Measurements from ENCODE around the gene CNTN6. TPM values are rescaled to one million over a fixed set of nuclear protein-coding genes. Genes with fewer than 3 reads are reported as not detected.

The CNTN6 gene
- total RNA-seq (2014; rRNA removed; shearing (Covaris generic)): not detected in 2 replicates

- DNase-seq (ENCODE audit: low spot score): no peak
These were observed at the start of gene CNTN6 for GRCh38 chr3:1092771-1093170. TSS of gene CNTN6 (plus strand) at chr3:1093024. CDS start at chr3:1148009, 54,985 bp downstream.

DNA sequence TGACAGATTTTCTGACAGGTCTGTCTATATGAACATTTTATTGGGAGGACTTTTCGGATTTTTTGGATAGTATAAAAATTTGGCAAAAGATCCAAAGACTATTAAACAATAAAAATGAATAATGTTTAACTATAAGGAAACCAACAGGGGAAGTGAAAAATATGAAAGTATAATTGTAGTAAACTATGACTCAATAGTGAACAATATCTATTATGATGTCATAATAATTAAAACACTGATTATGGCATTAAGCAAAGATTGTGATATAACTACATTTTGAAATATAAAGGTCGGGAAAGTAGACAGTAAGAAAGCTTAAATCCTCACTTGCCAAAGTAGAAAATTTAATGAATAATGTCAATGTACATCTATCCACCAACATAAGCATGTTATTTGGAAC lies 44.3 kb upstream of the CNTN6 start:
- no peak for DNase-seq (ENCODE audit: low spot score)

GRCh38 chr3:1055870-1056269 lies 37.0 kb upstream of the CNTN6 start:
- DNase-seq (ENCODE audit: low spot score): no peak

- no peak for DNase-seq (ENCODE audit: low spot score)
These were observed 36.1 kb upstream of the CNTN6 start for GRCh38 chr3:1056744-1057143.

DNA sequence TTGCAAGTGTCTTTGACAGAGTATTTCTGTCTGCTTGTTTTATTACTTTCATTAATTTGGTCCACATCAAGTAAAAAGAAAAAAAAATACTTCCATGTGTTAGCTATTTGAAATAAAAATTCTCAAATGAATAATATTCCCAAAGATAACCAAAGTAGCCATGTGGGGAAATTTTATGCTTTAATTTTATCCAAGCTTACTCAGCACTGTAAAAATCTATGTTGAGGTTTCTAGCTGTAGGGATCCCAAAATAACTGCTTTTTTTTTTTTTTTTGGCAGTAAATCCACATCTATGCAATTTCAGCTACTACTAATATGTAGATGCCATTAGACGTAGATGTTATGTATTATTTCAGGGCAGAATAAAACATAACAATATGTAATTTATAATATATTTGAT lies 35.4 kb upstream of the CNTN6 start:
- no peak for DNase-seq (ENCODE audit: low spot score)

DNA sequence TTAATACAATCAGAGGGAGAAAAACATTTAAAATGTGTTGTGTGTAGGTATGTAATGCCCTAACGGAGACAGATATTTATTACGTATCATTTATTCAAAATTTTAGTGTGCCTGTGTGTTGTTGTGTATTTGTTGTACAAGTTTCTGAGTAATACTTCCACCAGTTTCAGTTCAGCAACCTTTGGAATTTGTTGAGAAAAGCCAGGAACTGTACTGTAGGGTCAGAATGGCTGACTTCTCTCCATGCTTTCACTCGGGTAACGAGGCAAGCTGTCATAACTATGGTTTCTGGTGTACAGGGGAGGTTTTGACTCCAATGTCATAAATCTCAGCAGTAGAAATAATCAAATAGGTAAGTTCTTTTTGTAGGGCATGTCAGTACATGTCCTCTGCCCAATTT lies 23.8 kb upstream of the CNTN6 start:
- no peak for DNase-seq (ENCODE audit: low spot score)

- DNase-seq (ENCODE audit: low spot score): no peak
These were observed 20.8 kb upstream of the CNTN6 start for GRCh38 chr3:1072041-1072440.

DNA sequence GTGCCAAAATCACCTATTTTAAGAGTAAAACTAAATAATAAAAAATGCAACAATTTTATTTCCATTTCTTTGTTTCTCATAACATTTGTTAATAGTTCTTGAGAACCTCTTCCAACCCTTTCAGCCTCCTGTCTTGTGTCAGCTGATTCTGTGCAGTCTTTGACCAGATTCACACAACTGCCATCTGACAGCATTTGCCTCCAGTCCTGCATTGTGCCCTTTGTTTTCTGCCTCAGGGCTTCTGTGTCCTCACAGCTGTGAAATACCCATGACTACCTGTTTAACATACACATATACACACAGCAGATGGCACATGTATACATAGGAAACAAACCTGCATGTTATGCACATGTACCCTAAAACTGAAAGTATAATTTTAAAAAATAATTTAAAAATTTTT lies 13.2 kb upstream of the CNTN6 start:
- DNase-seq (ENCODE audit: low spot score): no peak

DNA sequence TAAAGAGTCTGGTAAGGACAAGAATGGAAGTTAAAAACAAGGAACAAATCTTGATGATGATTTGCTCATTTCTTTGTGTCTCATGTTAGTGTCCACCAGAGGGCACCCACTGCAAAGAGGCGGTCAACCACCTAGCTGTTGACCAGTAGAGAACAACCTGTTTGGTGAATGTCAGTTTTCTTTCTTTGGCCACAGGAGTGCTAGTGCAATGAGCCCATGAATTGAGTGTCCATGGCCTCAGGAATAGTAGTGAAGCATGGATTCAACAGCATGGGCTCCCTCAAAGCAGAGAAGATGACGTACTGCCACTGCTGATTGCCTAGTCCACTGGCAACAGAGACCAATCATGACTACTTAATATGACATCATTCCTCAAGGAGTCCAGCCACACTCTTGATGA lies 10.7 kb upstream of the CNTN6 start:
- DNase-seq (ENCODE audit: low spot score): peak; percentile 74

- peak; percentile 36 for DNase-seq (ENCODE audit: low spot score)
These were observed 5.7 kb upstream of the CNTN6 start for GRCh38 chr3:1087066-1087560.

GRCh38 chr3:1088503-1088902 lies 4.3 kb upstream of the CNTN6 start:
- no peak for DNase-seq (ENCODE audit: low spot score)

- DNase-seq (ENCODE audit: low spot score): no peak
These were observed 1.5 kb upstream of the CNTN6 start for GRCh38 chr3:1091286-1091685.

DNA sequence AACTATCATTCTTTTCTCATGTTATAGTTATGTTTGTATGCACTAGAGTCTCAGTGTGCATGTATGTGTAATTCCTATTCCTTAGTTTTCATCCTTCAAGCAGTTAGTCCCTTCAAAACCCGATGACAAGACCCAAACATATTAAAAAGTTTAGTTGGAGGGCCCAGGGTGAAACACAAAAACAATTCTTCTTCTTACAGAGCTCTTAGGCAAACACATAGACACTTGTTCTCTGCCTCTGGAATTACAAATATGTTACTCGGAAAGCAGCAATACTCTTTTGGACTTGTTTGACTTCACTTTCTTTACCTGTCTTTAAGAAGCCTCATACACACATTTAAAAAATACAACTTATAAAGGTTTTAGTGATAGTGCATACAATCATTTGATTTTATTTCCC lies 763 bp upstream of the CNTN6 start:
- DNase-seq (ENCODE audit: low spot score): no peak

GRCh38 chr3:1093217-1093616 lies 393 bp downstream of the CNTN6 start:
- no peak for DNase-seq (ENCODE audit: low spot score)

DNA sequence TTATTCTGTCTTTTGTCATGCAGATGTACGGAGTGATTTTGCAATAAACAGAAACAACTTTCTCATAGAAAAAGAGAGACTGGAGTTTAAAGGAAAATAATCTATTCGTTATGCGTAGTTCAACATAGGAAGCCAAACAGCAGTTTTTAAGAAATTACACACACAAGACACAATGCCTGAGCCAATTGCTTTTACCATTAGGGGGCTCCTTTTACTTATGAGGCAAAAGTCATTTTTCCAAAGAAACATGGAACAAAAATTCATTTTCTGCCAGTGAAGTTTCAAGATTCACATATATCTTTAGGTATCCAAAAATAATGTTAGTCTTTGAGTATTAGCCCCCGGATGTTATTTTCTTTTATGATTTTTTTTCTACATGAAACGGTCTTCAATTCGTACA lies 10.7 kb downstream of the CNTN6 start:
- DNase-seq (ENCODE audit: low spot score): no peak

GRCh38 chr3:1117843-1118473 lies 25.1 kb downstream of the CNTN6 start:
- DNase-seq (ENCODE audit: low spot score): peak; percentile 40

- no peak for DNase-seq (ENCODE audit: low spot score)
These were observed 38.3 kb downstream of the CNTN6 start for GRCh38 chr3:1131166-1131565.

DNA sequence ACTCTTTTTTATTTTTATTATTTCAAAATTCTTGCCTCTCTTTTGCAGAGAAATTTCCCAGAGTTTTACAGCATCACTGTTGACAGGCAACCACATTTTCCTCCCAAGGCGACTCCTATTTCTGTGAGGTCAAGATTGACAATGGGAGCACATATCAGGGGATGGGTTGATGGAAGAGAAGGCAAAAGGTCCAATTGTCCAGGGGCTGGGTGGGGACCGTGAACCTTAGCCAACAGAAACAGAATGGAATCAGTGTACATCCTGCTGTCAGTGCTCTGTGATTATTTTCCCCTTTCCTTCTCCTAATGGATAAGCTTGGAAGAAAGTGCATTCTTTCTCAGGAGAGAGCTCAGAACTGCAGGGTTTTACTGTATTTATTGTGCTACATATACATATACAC lies 42.4 kb downstream of the CNTN6 start:
- no peak for DNase-seq (ENCODE audit: low spot score)

GRCh38 chr3:1138036-1138435 lies 45.2 kb downstream of the CNTN6 start:
- DNase-seq (ENCODE audit: low spot score): no peak

DNA sequence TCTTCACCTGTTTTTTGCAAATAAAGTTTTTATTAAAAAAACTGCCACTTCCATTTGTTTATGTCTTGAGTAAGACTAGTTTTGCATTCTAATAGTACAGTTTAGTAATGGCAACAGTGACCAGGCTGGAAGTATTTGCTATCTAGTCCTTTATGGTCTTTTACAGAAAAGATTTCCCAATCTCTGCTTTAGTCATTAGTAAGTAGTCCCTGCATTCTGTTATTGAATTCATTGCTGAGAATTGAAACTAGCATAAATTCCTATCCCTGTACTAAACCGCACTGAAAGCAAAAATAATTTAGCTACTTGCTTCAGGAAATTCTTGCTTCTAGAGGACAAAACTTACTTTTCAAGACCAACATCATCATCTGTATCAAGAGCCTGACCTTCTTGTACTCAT lies 46.2 kb downstream of the CNTN6 start:
- DNase-seq (ENCODE audit: low spot score): no peak

DNA sequence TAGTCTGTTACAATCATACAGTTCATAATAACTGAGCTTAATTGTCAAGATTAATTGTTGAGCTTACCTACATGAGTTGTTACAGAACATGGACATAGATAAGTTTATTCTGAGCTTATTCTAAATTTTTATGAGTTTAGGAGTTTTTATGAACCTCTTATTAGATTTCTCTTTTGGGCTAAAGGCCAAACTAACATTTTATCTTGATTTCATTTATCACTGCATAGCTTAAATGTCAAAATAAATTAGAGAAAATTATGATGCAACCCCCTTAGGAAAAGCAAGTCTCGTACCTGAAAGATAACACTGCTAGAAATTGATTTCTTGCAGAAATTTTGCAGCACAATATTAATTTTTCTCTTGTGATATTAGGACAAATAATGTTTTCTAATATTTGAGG lies 54.5 kb downstream of the CNTN6 start:
- DNase-seq (ENCODE audit: low spot score): no peak

- no peak for DNase-seq (ENCODE audit: low spot score)
These were observed 55.0 kb downstream of the CNTN6 start for GRCh38 chr3:1147819-1148218.

- no peak for DNase-seq (ENCODE audit: low spot score)
These were observed 71.3 kb downstream of the CNTN6 start for GRCh38 chr3:1164101-1164500.

GRCh38 chr3:1171320-1171719 lies 78.5 kb downstream of the CNTN6 start:
- no peak for DNase-seq (ENCODE audit: low spot score)
